ENCODE results near the gene SYNJ2BP. TPM values are rescaled to one million over a fixed set of nuclear protein-coding genes. Genes with fewer than 3 reads are reported as not detected.

The SYNJ2BP gene
- total RNA-seq, 1 experiment from 2014 or later = 13.7 TPM

- in situ Hi-C loops (cut with HindIII; ENCODE audit: low sequenced_read_pairs) = no loop called here
- DNase-seq (ENCODE audit: low spot score) = no peak
Measured at GRCh38 chr14:70397746-70398145, 19.1 kb downstream of the SYNJ2BP start.

- in situ Hi-C loops (cut with HindIII; ENCODE audit: low sequenced_read_pairs) = no loop called here
- DNase-seq (ENCODE audit: low spot score) = no peak
Measured at GRCh38 chr14:70394674-70395306, 22.1 kb downstream of the SYNJ2BP start.

GRCh38 chr14:70392676-70393075, 24.2 kb downstream of the SYNJ2BP start:
- DNase-seq (ENCODE audit: low spot score) = no peak
- in situ Hi-C loops (cut with HindIII; ENCODE audit: low sequenced_read_pairs) = no loop called here

GRCh38 chr14:70391493-70392391, 25.1 kb downstream of the SYNJ2BP start:
- in situ Hi-C loops (cut with HindIII; ENCODE audit: low sequenced_read_pairs) = no loop called here
- no peak for DNase-seq (ENCODE audit: low spot score)

- no peak for DNase-seq (ENCODE audit: low spot score)
- in situ Hi-C loops (cut with HindIII; ENCODE audit: low sequenced_read_pairs) = no loop called here
Measured at GRCh38 chr14:70382536-70382935, 34.4 kb downstream of the SYNJ2BP start.

- in situ Hi-C loops (cut with HindIII; ENCODE audit: low sequenced_read_pairs) = no loop called here
- DNase-seq (ENCODE audit: low spot score) = no peak
Measured at GRCh38 chr14:70380824-70381223, 36.1 kb downstream of the SYNJ2BP start.

GRCh38 chr14:70378696-70379095, 38.2 kb downstream of the SYNJ2BP start:
- DNase-seq (ENCODE audit: low spot score) = no peak
- in situ Hi-C loops (cut with HindIII; ENCODE audit: low sequenced_read_pairs) = no loop called here

Other genes with a start within 250 kb of the SYNJ2BP start
- gene SLC8A3, start 228.1 kb downstream of the SYNJ2BP start, total RNA-seq (2014; rRNA removed; shearing (Covaris generic)) = not detected in 2 replicates
- gene COX16, start 57.4 kb downstream of the SYNJ2BP start, total RNA-seq (2014; rRNA removed; shearing (Covaris generic)) = 47.1 and 70.5 TPM in 2 replicates
- 0.06 TPM in 1 of 2 replicates, not detected in the other for gene ADAM21, start 35.1 kb upstream of the SYNJ2BP start, total RNA-seq (2014; rRNA removed; shearing (Covaris generic))
- not detected in 2 replicates for gene ADAM20, start 117.9 kb upstream of the SYNJ2BP start, total RNA-seq (2014; rRNA removed; shearing (Covaris generic))
- 41.0 and 71.7 TPM in 2 replicates for gene MED6, start 183.6 kb upstream of the SYNJ2BP start, total RNA-seq (2014; rRNA removed; shearing (Covaris generic))
- gene TTC9, start 224.8 kb upstream of the SYNJ2BP start, total RNA-seq (2014; rRNA removed; shearing (Covaris generic)) = not detected in 2 replicates

All from G401 (cell line).